Suprapubic skin (tissue), 4 donors: Measurements from ENCODE around the gene HRH4.

ENCODE experiments used
- POLR2A ChIP-seq, 2 donors: fragments of 450-650 bp; IDR thresholded peaks; one replicate each; pipeline ENCODE4 v1.6.1; 2017; ENCODE audit warnings: antibody characterized with exemption in 2 of 2, mild to moderate bottlenecking in 2 of 2, moderate library complexity in 2 of 2
- POLR2AphosphoS5 ChIP-seq, 3 donors: sonication (generic); formaldehyde crosslinking; IDR thresholded peaks; one replicate each; pipeline ENCODE4 v1.6.1; 2017; ENCODE audit warnings: antibody characterized with exemption in 3 of 3
- TF ChIP-seq, protein P1 (sequence below), 2 donors: fragments of 200-600 bp in 1 of 2; fragments of 450-650 bp in 1 of 2; sonication (generic) in 1 of 2; IDR thresholded peaks; one replicate each; pipeline ENCODE4 v1.5.1; 2016 to 2019; ENCODE audit warnings: antibody characterized with exemption in 2 of 2, mild to moderate bottlenecking in 1 of 2, moderate library complexity in 1 of 2

DNA sequence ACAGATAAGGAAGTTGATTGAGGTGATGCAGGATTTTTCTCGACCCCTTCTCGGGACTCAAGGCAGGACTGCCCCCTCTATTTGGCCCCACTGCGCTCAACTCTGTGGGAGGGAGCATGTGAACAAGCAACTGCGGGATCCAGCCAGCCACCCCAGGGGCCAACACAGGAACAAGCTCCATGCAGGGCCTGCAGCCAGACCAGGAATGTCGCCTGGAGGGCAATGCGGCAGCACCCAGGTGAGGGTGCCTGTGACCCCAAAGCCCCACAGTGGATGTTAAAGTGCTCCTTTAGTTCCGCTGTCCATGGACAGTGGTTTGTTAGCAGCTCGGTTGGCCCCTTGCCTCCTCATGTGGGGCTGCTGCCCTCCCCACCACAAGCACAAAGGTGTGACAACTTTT, 57.1 kb downstream of the HRH4 start:
- TF ChIP-seq, protein P1, sequence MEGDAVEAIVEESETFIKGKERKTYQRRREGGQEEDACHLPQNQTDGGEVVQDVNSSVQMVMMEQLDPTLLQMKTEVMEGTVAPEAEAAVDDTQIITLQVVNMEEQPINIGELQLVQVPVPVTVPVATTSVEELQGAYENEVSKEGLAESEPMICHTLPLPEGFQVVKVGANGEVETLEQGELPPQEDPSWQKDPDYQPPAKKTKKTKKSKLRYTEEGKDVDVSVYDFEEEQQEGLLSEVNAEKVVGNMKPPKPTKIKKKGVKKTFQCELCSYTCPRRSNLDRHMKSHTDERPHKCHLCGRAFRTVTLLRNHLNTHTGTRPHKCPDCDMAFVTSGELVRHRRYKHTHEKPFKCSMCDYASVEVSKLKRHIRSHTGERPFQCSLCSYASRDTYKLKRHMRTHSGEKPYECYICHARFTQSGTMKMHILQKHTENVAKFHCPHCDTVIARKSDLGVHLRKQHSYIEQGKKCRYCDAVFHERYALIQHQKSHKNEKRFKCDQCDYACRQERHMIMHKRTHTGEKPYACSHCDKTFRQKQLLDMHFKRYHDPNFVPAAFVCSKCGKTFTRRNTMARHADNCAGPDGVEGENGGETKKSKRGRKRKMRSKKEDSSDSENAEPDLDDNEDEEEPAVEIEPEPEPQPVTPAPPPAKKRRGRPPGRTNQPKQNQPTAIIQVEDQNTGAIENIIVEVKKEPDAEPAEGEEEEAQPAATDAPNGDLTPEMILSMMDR (IDR thresholded peaks at IDR 0.05): no peak
- TF ChIP-seq POLR2A (IDR thresholded peaks at IDR 0.05): no peak
- TF ChIP-seq POLR2AphosphoS5 (IDR thresholded peaks at IDR 0.05): no peak
